M059J (cell line): ENCODE measurements around the gene ARRDC4. TPM values are rescaled to one million over a fixed set of nuclear protein-coding genes. Genes with fewer than 3 reads are reported as not detected.

Source experiments
- DNase-seq: peaks from one replicate; pipeline ENCODE4 v3.0.0-alpha.2; 2012; ENCODE audit warnings: low read depth
- total RNA-seq: library from RNA; depleted of rRNA; stranded (reverse); fragments of >200 nt; shearing (Covaris generic); gene quantifications from 2 replicates; pipeline ENCODE4 v1.2.3, GENCODE V29; 2014; rRNA removed

The ARRDC4 gene
- 9.9 and 13.9 TPM in 2 replicates for total RNA-seq

- peak; percentile 99 for DNase-seq
Measured at GRCh38 chr15:97960364-97961066, at the start of gene ARRDC4. Gene ARRDC4, plus strand, starts transcription at chr15:97960703. Its CDS starts 159 bp downstream, at chr15:97960862.

- no peak for DNase-seq
Measured at GRCh38 chr15:97914711-97915110, 45.8 kb upstream of the ARRDC4 start.

- peak; percentile 13 for DNase-seq
Measured at GRCh38 chr15:97915261-97915660, 45.2 kb upstream of the ARRDC4 start.

GRCh38 chr15:97921296-97921865, 39.1 kb upstream of the ARRDC4 start:
- DNase-seq = no peak

GRCh38 chr15:97929456-97930229, 30.9 kb upstream of the ARRDC4 start:
- DNase-seq = peak; percentile 4

GRCh38 chr15:97930230-97930629, 30.3 kb upstream of the ARRDC4 start:
- DNase-seq = no peak

- DNase-seq = no peak
Measured at GRCh38 chr15:97931314-97931713, 29.2 kb upstream of the ARRDC4 start.

GRCh38 chr15:97933589-97933988, 26.9 kb upstream of the ARRDC4 start:
- DNase-seq = no peak

GRCh38 chr15:97940993-97941392, 19.5 kb upstream of the ARRDC4 start:
- no peak for DNase-seq

GRCh38 chr15:97941572-97941971, 18.9 kb upstream of the ARRDC4 start:
- DNase-seq = peak; percentile 4

GRCh38 chr15:97944724-97945123, 15.8 kb upstream of the ARRDC4 start:
- DNase-seq = no peak

GRCh38 chr15:97947465-97948260, 12.8 kb upstream of the ARRDC4 start:
- peak; percentile 12 for DNase-seq

GRCh38 chr15:97953254-97953653, 7.2 kb upstream of the ARRDC4 start:
- DNase-seq = no peak

- DNase-seq = no peak
Measured at GRCh38 chr15:97953748-97954147, 6.8 kb upstream of the ARRDC4 start.

- no peak for DNase-seq
Measured at GRCh38 chr15:97955035-97955434, 5.5 kb upstream of the ARRDC4 start.

GRCh38 chr15:97955529-97955928, 5.0 kb upstream of the ARRDC4 start:
- DNase-seq = no peak

GRCh38 chr15:97959724-97960363, 659 bp upstream of the ARRDC4 start:
- no peak for DNase-seq

GRCh38 chr15:97961067-97961954, 808 bp downstream of the ARRDC4 start:
- peak; percentile 41 for DNase-seq

- no peak for DNase-seq
Measured at GRCh38 chr15:97962263-97962662, 1.8 kb downstream of the ARRDC4 start.

- no peak for DNase-seq
Measured at GRCh38 chr15:97963779-97964178, 3.3 kb downstream of the ARRDC4 start.
